ENCODE measurements around the gene LPCAT1. TPM values are rescaled to one million over a fixed set of nuclear protein-coding genes. Genes with fewer than 3 reads are reported as not detected.
A peak's percentile ranks its signal among the peaks of the same experiment; 100 is the strongest.

The LPCAT1 gene
- total and polyA plus RNA-seq, 10 of the 15 experiments (the other 5 are each of a cell fraction or from before 2014, with no cell fraction given), result 2.3 to 109 (median 72.7) TPM

DNA sequence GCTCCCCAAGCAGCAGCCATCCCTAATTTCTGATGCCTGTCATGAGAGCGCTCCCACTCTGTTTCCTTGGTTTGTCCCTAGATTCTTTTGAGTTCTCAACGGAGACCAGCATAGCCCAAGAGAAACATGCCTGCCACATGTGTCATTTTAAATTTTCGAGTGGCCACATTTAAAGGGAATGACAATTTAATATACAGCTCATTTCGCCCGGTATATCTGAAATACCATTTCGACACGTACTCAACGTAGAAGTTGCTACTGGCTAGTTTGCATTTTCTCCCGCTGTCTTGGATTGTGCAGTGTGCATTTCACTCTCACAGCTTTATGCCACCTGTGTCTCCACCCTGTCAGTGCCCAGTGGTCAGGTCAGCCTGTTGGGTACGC, 21.0 kb downstream of the LPCAT1 start:
- H3K4me2 ChIP-seq (ENCODE audit: control insufficient read depth, insufficient read depth), result peak overlapping the region; percentile 98
- 76% methylated on average over 10 of the region's 10 CpGs for WGBS (ENCODE audit: insufficient coverage, insufficient replicate concordance, low lambda C conversion rate, missing lambda C conversion rate)
- no peaks in the 10 kb centered on the region for H3K27me3 ChIP-seq (replicated peaks in 1 of 2; ENCODE audit: control insufficient read depth in 2 of 2, insufficient read depth in 2 of 2, low read length in 1 of 2)
- ChIA-PET RAD21 (ENCODE audit: unreplicated experiment) (interaction anchor here (1.0 to 3.2 kb wide), 8 partner anchors 12 to 33 kb away, joined by 5 to 36 read pairs (median 14); no protein-coding TSS in a partner anchor), POLR2A (interaction anchor here (1.1 to 3.7 kb wide), 8 partner anchors 10 to 34 kb away, joined by 3 to 29 read pairs (median 8); partner anchors contain the start of gene LPCAT1), CTCF (interaction anchor here (0.6 to 3.5 kb wide), 17 partner anchors 10 to 158 kb away, joined by 3 to 37 read pairs (median 5); partner anchors contain the start of gene CLPTM1L), SMC1A (ENCODE audit: uncharacterized antibody, unreplicated experiment) (interaction anchor here (0.7 to 4.0 kb wide), 12 partner anchors 8 to 93 kb away, joined by 3 to 60 read pairs (median 8); no protein-coding TSS in a partner anchor)
- no peaks in the 10 kb centered on the region for H4K20me1 ChIP-seq (ENCODE audit: control insufficient read depth, insufficient read depth)
- ATAC-seq, result no peak
- no peak overlapping the region; the same call in 1 of the 2 replicates for H3K9ac ChIP-seq (ENCODE audit: control insufficient read depth, insufficient read depth, low read length)
- in situ Hi-C loops (cut with MboI), result no loop called here
- peaks cover 69% of the 10 kb centered on the region for H3K79me2 ChIP-seq (ENCODE audit: control insufficient read depth, insufficient read depth, low read length)
- H2AFZ ChIP-seq (ENCODE audit: control insufficient read depth, low read depth, low read length), result no peak overlapping the region
- peaks cover 88% of the 10 kb centered on the region for H3K4me1 ChIP-seq (ENCODE audit: control insufficient read depth, insufficient read depth, low read length)
- intact Hi-C loops (cut with micrococcal nuclease; ENCODE audit: unreplicated experiment), result loop anchor here (2.0 kb wide), 1 partner anchor 20 kb away; the partner anchor contains the start of gene LPCAT1
- H3K36me3 ChIP-seq (ENCODE audit: control insufficient read depth in 2 of 2, insufficient read depth in 2 of 2, low read length in 1 of 2), result peaks cover 6 to 31% of the 10 kb centered on the region in 2 experiments
- FAIRE-seq, result no peak
- peak overlapping the region; percentile 55; the same call in 1 of the 2 replicates for H3K4me3 ChIP-seq
- TF ChIP-seq ASH2L (IDR thresholded peaks at IDR 0.05; ENCODE audit: borderline replicate concordance, low read depth) (no peak), POLR2AphosphoS2 (IDR thresholded peaks at IDR 0.05; ENCODE audit: low read depth, low read length) (no peak), NR2C2 (IDR thresholded peaks at IDR 0.05; ENCODE audit: borderline replicate concordance, control insufficient read depth, insufficient read length, low read depth) (no peak)
- TF ChIP-seq, protein P1, sequence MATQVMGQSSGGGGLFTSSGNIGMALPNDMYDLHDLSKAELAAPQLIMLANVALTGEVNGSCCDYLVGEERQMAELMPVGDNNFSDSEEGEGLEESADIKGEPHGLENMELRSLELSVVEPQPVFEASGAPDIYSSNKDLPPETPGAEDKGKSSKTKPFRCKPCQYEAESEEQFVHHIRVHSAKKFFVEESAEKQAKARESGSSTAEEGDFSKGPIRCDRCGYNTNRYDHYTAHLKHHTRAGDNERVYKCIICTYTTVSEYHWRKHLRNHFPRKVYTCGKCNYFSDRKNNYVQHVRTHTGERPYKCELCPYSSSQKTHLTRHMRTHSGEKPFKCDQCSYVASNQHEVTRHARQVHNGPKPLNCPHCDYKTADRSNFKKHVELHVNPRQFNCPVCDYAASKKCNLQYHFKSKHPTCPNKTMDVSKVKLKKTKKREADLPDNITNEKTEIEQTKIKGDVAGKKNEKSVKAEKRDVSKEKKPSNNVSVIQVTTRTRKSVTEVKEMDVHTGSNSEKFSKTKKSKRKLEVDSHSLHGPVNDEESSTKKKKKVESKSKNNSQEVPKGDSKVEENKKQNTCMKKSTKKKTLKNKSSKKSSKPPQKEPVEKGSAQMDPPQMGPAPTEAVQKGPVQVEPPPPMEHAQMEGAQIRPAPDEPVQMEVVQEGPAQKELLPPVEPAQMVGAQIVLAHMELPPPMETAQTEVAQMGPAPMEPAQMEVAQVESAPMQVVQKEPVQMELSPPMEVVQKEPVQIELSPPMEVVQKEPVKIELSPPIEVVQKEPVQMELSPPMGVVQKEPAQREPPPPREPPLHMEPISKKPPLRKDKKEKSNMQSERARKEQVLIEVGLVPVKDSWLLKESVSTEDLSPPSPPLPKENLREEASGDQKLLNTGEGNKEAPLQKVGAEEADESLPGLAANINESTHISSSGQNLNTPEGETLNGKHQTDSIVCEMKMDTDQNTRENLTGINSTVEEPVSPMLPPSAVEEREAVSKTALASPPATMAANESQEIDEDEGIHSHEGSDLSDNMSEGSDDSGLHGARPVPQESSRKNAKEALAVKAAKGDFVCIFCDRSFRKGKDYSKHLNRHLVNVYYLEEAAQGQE (IDR thresholded peaks at IDR 0.05; ENCODE audit: low read depth, low read length), result no peak
- BruUV-seq (replicated peaks), result no TSS peak
- peak overlapping the region; percentile 93 for H3K27ac ChIP-seq (ENCODE audit: control insufficient read depth, insufficient read depth)
- DNase-seq (ENCODE audit: low read depth, low spot score), result no peak
- H3K9me3 ChIP-seq (replicated peaks; ENCODE audit: control insufficient read depth, insufficient read depth, low read length), result no peaks in the 10 kb centered on the region
